ENCODE results near the gene VTA1.

VTA1 gene

GRCh38 chr6:142171351-142171750, 24.3 kb downstream of the VTA1 start:
- Histone ChIP-seq H3K9me3 (ENCODE audit: insufficient read depth, low read length) (no peaks in the 10 kb centered on the region), H3K36me3 (ENCODE audit: insufficient read depth, insufficient read length, low read length) (peaks cover 65% of the 10 kb centered on the region), H3K4me1 (ENCODE audit: insufficient read depth, insufficient read length) (no peaks in the 10 kb centered on the region), H3K4me3 (ENCODE audit: insufficient read length, low read depth) (no peak overlapping the region), H3K27me3 (ENCODE audit: insufficient read depth, insufficient read length) (no peaks in the 10 kb centered on the region), H3K9ac (ENCODE audit: insufficient read length, low read depth) (no peak overlapping the region)
- TF ChIP-seq ZNF274 (IDR thresholded peaks at IDR 0.05; ENCODE audit: low read depth, low read length) (no peak), SUZ12 (IDR thresholded peaks at IDR 0.05; ENCODE audit: extremely low read depth, insufficient read depth, insufficient read length) (no peak), YY1 (IDR thresholded peaks at IDR 0.05; ENCODE audit: insufficient read depth, insufficient read length) (no peak)
- no peak for DNase-seq (ENCODE audit: low read depth, low spot score)

DNA sequence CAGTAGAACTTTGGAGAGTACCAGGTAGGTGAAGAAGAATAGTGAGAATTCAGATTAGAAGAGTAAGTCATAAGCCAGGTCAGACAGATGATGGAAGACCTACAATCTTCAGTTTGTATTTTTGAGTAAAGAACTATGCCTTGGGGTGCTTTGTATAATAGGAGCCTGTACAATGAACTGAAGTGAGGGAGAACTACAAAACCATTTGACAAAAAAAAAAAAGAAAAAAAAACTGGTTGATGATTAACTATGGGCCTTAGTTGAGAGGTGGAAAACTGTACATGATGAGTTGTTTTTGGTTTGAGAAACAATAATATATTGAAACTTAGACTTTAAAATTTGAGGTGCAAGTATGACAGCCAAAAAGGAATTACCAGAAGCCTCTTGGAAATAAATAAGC, 25.7 kb downstream of the VTA1 start:
- H3K9me3 ChIP-seq (ENCODE audit: insufficient read depth, low read length): no peaks in the 10 kb centered on the region
- H3K9ac ChIP-seq (ENCODE audit: insufficient read length, low read depth): no peak overlapping the region
- no peak overlapping the region for H3K4me3 ChIP-seq (ENCODE audit: insufficient read length, low read depth)
- H3K27me3 ChIP-seq (ENCODE audit: insufficient read depth, insufficient read length): no peaks in the 10 kb centered on the region
- TF ChIP-seq ZNF274 (IDR thresholded peaks at IDR 0.05; ENCODE audit: low read depth, low read length) (no peak), YY1 (IDR thresholded peaks at IDR 0.05; ENCODE audit: insufficient read depth, insufficient read length) (no peak), SUZ12 (IDR thresholded peaks at IDR 0.05; ENCODE audit: extremely low read depth, insufficient read depth, insufficient read length) (no peak)
- peaks cover 61% of the 10 kb centered on the region for H3K36me3 ChIP-seq (ENCODE audit: insufficient read depth, insufficient read length, low read length)
- DNase-seq (ENCODE audit: low read depth, low spot score): no peak
- H3K4me1 ChIP-seq (ENCODE audit: insufficient read depth, insufficient read length): no peaks in the 10 kb centered on the region

DNA sequence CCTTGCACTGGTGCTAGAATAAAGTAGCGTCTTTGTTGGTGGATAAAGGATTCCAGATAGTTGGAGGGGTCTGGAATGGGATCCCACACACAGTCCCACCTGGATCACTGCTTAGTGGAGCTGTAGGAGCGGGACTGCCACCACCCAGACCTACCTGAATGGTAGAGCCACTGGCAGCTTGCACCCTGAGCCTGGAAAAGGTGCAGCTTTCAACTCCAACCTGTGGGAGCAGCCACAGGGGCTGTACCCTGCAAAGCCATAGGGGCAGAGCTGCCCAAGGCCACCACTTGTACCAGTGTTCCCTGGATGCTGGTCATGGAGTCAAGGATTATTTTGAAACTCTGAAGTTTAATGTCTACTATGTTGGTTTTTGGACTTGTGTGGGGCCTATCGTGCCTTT, 26.9 kb downstream of the VTA1 start:
- Histone ChIP-seq H3K36me3 (ENCODE audit: insufficient read depth, insufficient read length, low read length) (peaks cover 55% of the 10 kb centered on the region), H3K27me3 (ENCODE audit: insufficient read depth, insufficient read length) (no peaks in the 10 kb centered on the region), H3K4me3 (ENCODE audit: insufficient read length, low read depth) (no peak overlapping the region), H3K9me3 (ENCODE audit: insufficient read depth, low read length) (no peaks in the 10 kb centered on the region), H3K9ac (ENCODE audit: insufficient read length, low read depth) (no peak overlapping the region), H3K4me1 (ENCODE audit: insufficient read depth, insufficient read length) (no peaks in the 10 kb centered on the region)
- DNase-seq (ENCODE audit: low read depth, low spot score): no peak
- no peak for TF ChIP-seq SUZ12 (IDR thresholded peaks at IDR 0.05; ENCODE audit: extremely low read depth, insufficient read depth, insufficient read length)
- TF ChIP-seq YY1 (IDR thresholded peaks at IDR 0.05; ENCODE audit: insufficient read depth, insufficient read length): no peak
- TF ChIP-seq ZNF274 (IDR thresholded peaks at IDR 0.05; ENCODE audit: low read depth, low read length): no peak

DNA sequence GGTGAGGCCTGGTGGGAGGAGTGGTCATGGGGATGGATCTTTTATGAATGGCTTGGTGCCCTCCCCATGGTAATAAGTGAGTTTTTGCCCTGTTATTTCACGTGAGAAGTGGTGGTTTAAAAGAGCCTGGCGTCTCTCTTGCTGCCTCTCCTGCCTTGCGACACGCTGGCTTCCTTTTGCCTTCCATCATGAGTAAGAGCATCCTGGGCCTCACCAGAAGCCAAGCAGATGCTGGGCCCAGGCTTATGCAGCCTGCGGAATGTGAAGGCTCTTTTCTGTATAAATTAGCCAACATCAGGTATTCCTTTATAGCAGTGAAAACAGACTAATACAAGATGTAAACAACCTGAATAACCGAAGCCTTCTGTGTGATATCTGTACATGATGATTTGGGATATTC, 27.6 kb downstream of the VTA1 start:
- TF ChIP-seq ZNF274 (IDR thresholded peaks at IDR 0.05; ENCODE audit: low read depth, low read length) (no peak), YY1 (IDR thresholded peaks at IDR 0.05; ENCODE audit: insufficient read depth, insufficient read length) (no peak), SUZ12 (IDR thresholded peaks at IDR 0.05; ENCODE audit: extremely low read depth, insufficient read depth, insufficient read length) (no peak)
- DNase-seq (ENCODE audit: low read depth, low spot score): no peak
- no peak overlapping the region for H3K4me3 ChIP-seq (ENCODE audit: insufficient read length, low read depth)
- no peaks in the 10 kb centered on the region for H3K4me1 ChIP-seq (ENCODE audit: insufficient read depth, insufficient read length)
- H3K27me3 ChIP-seq (ENCODE audit: insufficient read depth, insufficient read length): no peaks in the 10 kb centered on the region
- no peak overlapping the region for H3K9ac ChIP-seq (ENCODE audit: insufficient read length, low read depth)
- no peaks in the 10 kb centered on the region for H3K9me3 ChIP-seq (ENCODE audit: insufficient read depth, low read length)
- H3K36me3 ChIP-seq (ENCODE audit: insufficient read depth, insufficient read length, low read length): peaks cover 50% of the 10 kb centered on the region

- no peaks in the 10 kb centered on the region for H3K27me3 ChIP-seq (ENCODE audit: insufficient read depth, insufficient read length)
- H3K9ac ChIP-seq (ENCODE audit: insufficient read length, low read depth): no peak overlapping the region
- H3K4me3 ChIP-seq (ENCODE audit: insufficient read length, low read depth): no peak overlapping the region
- H3K4me1 ChIP-seq (ENCODE audit: insufficient read depth, insufficient read length): no peaks in the 10 kb centered on the region
- H3K36me3 ChIP-seq (ENCODE audit: insufficient read depth, insufficient read length, low read length): peaks cover 27% of the 10 kb centered on the region
- no peak for DNase-seq (ENCODE audit: low read depth, low spot score)
- no peaks in the 10 kb centered on the region for H3K9me3 ChIP-seq (ENCODE audit: insufficient read depth, low read length)
- TF ChIP-seq YY1 (IDR thresholded peaks at IDR 0.05; ENCODE audit: insufficient read depth, insufficient read length) (no peak), SUZ12 (IDR thresholded peaks at IDR 0.05; ENCODE audit: extremely low read depth, insufficient read depth, insufficient read length) (no peak), ZNF274 (IDR thresholded peaks at IDR 0.05; ENCODE audit: low read depth, low read length) (no peak)
These were observed 31.1 kb downstream of the VTA1 start for GRCh38 chr6:142178129-142178528.

- TF ChIP-seq SUZ12 (IDR thresholded peaks at IDR 0.05; ENCODE audit: extremely low read depth, insufficient read depth, insufficient read length) (no peak), ZNF274 (IDR thresholded peaks at IDR 0.05; ENCODE audit: low read depth, low read length) (no peak), YY1 (IDR thresholded peaks at IDR 0.05; ENCODE audit: insufficient read depth, insufficient read length) (no peak)
- no peaks in the 10 kb centered on the region for H3K4me1 ChIP-seq (ENCODE audit: insufficient read depth, insufficient read length)
- no peak for DNase-seq (ENCODE audit: low read depth, low spot score)
These were observed 34.9 kb downstream of the VTA1 start for GRCh38 chr6:142182004-142182403.

DNA sequence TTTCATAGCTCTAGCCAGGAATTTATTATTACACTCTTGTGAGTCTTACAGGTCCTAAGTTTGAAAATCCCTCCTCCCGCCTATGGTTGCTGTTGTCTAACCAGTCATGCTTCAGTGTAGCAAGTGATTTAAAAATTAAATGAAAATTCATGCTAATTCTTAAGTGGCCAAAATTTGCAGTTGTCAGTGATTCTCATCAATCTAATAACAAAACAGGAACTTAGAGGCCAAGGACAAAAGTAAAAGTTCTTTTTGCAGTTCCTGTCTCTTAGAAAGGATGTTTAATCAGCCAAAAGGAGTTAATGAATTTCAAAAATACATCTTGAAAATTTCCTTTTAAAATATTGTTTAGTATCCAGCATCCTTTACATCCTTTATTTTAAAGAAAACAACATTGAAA, 36.3 kb downstream of the VTA1 start:
- no peaks in the 10 kb centered on the region for H3K9me3 ChIP-seq (ENCODE audit: insufficient read depth, low read length)
- TF ChIP-seq YY1 (IDR thresholded peaks at IDR 0.05; ENCODE audit: insufficient read depth, insufficient read length) (no peak), SUZ12 (IDR thresholded peaks at IDR 0.05; ENCODE audit: extremely low read depth, insufficient read depth, insufficient read length) (no peak)
- H3K27me3 ChIP-seq (ENCODE audit: insufficient read depth, insufficient read length): no peaks in the 10 kb centered on the region
- DNase-seq (ENCODE audit: low read depth, low spot score): no peak
- H3K4me1 ChIP-seq (ENCODE audit: insufficient read depth, insufficient read length): no peaks in the 10 kb centered on the region
- H3K9ac ChIP-seq (ENCODE audit: insufficient read length, low read depth): no peak overlapping the region
- no peak overlapping the region for H3K4me3 ChIP-seq (ENCODE audit: insufficient read length, low read depth)
- H3K36me3 ChIP-seq (ENCODE audit: insufficient read depth, insufficient read length, low read length): peaks cover 3% of the 10 kb centered on the region

More at GRCh38 chr6:142182004-142182403, 34.9 kb downstream of the VTA1 start:
- Histone ChIP-seq H3K36me3 (ENCODE audit: insufficient read depth, insufficient read length, low read length) (peaks cover 3% of the 10 kb centered on the region), H3K4me3 (ENCODE audit: insufficient read length, low read depth) (no peak overlapping the region), H3K9me3 (ENCODE audit: insufficient read depth, low read length) (no peaks in the 10 kb centered on the region), H3K27me3 (ENCODE audit: insufficient read depth, insufficient read length) (no peaks in the 10 kb centered on the region), H3K9ac (ENCODE audit: insufficient read length, low read depth) (no peak overlapping the region)

DNA sequence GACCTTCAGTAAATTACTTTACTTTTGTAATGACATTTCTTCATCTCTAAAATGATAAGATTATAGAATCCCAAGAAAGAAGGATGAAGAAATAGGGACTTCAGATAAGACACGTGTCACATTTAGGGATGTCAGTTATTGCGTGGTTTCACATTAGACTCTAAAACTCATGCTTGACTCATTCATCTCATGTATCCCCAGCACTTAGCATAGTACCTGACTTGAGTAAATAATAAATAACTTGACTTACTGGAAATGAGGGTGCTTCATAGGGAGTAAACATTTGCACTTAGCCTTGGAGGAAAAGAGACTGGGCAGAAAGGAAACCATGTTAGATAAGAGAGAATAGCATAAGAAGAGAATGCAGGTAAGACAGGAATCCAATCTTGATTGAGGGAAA, 37.2 kb downstream of the VTA1 start:
- TF ChIP-seq YY1 (IDR thresholded peaks at IDR 0.05; ENCODE audit: insufficient read depth, insufficient read length) (no peak), SUZ12 (IDR thresholded peaks at IDR 0.05; ENCODE audit: extremely low read depth, insufficient read depth, insufficient read length) (no peak), ZNF274 (IDR thresholded peaks at IDR 0.05; ENCODE audit: low read depth, low read length) (no peak)

More for the DNA sequence above, 37.2 kb downstream of the VTA1 start:
- Histone ChIP-seq H3K27me3 (ENCODE audit: insufficient read depth, insufficient read length) (no peaks in the 10 kb centered on the region), H3K36me3 (ENCODE audit: insufficient read depth, insufficient read length, low read length) (peaks cover 3% of the 10 kb centered on the region), H3K4me1 (ENCODE audit: insufficient read depth, insufficient read length) (no peaks in the 10 kb centered on the region), H3K9me3 (ENCODE audit: insufficient read depth, low read length) (no peaks in the 10 kb centered on the region), H3K4me3 (ENCODE audit: insufficient read length, low read depth) (no peak overlapping the region), H3K9ac (ENCODE audit: insufficient read length, low read depth) (no peak overlapping the region)
- no peak for DNase-seq (ENCODE audit: low read depth, low spot score)
